Measurements from ENCODE around the gene CCDC60.
A peak's percentile ranks its signal among the peaks of the same experiment; 100 is the strongest.

The CCDC60 gene

DNA sequence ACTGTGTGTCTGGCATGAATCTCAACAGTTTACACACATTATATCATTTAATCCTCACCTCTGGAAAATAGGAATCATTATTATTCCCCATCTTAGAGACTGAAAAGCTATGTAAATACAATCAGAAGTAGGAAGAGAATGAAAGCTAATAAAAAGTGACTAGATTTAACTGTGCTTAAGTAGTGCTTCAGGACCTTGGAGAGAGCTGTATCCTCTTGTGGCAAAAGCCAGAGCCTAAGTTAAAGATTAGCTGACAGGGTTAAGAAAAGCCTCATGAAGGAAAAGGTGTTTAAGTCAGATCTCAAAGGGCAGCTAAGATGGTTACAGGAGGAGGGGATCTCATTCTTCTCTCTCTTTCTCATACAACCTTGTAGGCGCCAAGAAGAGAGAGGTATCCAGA is 193.7 kb downstream of the CCDC60 start:
- no peak for DNase-seq (ENCODE audit: low read depth in 2 of 2)

DNA sequence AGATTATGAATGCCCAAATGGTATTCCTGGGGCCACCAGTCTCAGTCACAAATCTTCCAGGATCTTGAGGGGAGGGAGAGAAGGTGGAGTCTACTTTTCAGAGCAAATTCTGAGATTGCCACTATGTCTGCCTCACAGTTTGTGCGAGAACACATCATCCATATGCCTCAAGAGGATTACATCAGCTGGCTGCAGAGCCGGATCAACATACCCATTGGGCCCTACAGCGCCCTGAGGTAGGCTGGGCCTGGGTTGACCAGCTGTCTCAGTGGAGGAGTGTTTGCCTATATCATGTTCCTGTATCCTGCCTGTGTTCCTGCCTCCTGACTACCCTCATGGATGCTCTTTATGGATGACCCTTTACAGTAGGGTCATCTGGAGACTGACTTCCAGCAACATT is 205.9 kb downstream of the CCDC60 start:
- DNase-seq (ENCODE audit: low read depth in 2 of 2): no peak

DNA sequence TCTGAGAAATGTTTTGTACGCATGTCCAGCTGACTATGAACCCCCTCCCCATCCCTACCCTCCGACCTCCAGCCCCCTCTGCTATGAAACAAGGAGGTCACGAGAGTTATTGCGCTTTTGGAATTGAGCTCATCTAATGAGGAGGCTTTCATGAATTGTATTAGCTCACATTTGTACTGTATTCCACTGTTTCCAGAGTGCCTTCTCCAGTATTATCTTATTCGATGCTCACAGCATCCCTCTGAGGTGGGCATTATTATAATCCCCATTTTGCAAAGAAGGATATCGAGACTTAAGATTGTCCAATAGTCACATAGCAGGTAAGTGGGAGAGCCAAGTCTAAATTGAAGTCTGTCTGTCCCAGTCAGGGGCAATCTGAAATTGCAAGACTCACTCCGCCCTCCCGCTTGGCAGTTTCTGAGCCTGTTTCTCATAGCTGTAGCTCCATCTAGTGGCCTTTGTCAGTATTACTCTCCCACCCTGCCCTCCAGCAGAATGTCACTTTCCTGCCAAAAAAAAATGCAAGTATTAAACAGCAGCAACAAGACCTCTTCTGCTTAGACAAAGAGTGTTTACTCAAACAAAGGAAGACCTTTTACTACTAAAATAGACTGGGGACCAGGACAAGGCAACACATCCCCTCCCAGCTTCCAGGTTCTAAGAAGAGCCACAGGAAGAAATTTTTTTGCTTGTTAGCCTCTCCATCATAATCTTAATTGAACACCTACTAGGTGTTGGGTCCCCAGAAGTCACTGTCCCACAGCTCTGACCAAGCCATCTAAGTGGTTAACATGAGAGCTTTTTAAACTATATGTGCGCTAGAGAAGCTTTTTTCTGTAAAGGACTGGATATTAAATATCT is 210.5 kb downstream of the CCDC60 start:
- peak in 1 of 2 donors; percentile 31 for DNase-seq (ENCODE audit: low read depth in 2 of 2)

DNA sequence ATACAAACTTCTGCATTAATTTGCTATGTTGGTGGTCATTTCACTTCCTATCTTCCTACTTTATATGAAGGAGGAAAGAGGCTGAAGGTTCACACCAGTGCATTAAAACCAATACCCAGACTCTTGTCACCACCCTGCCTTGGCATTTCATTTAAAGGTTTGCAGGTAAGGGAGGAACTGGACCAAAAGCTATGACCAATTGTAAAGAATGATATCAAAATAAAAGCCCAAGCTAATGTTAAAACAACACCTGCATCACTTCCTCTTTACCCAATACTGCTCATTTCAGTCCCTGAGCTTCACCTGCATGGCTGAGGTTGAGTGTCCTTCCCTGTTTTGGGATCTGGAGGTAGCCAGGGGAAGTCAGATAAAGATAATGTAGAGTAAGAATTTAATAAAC is 211.8 kb downstream of the CCDC60 start:
- DNase-seq (ENCODE audit: low read depth in 2 of 2): no peak

DNA sequence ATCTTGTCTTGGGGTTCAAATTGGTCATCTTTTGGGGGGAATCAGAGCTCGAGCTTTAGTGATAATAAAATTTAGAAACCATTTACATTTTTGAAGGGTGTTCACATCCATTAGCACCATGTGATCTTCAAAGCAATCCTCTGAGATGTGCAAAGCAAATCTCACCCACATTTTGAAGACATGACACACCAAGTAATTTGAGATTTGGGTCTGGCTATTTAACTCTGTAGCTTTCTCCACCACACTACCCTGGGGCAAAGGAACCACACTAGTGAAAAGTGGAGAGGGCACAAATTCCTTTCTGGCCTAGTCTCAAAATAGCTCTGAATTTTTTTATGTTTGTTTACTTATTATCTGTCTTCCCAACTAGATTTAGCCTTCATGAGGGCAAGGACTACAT is 212.5 kb downstream of the CCDC60 start:
- DNase-seq (ENCODE audit: low read depth in 2 of 2): no peak

DNA sequence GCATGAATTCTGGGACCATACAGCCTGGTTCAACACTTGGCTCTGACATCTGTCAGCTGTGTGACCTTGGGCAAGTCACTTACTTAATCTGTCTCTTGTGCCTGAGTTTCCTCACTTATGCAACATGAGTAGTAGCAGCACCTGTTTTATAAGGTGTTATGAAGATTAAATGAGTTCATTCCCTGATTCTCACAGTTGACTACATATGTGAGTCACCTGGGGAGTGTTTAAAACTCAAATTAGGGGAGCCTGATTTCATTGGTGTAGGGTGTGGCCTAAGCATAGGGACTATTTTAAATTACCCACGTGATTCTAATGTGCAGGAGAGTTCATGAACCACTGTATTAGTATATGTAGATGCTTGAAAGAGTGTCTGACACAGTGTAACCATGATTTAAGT is 222.3 kb downstream of the CCDC60 start:
- DNase-seq (ENCODE audit: low read depth in 2 of 2): no peak

DNA sequence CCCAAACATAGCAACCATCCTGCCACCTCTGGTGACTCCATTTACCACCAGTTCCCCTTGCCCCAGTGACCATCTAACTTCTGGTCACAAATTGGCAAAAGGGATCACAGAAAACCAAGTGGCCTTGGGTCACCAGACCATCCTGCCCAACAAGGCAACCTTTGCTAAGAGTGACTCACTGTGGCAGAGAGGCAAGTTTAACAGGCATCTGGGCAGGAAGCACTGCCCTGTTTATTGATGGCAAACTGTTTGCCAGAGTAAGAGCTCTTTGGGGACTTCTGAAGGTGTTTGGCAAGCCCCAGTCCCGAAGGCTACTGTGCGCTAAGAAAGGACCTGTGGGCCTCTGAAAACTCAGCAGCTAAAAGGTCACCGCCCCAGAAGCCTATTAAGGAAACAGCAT is 230.9 kb downstream of the CCDC60 start:
- no peak for DNase-seq (ENCODE audit: low read depth in 2 of 2)

DNA sequence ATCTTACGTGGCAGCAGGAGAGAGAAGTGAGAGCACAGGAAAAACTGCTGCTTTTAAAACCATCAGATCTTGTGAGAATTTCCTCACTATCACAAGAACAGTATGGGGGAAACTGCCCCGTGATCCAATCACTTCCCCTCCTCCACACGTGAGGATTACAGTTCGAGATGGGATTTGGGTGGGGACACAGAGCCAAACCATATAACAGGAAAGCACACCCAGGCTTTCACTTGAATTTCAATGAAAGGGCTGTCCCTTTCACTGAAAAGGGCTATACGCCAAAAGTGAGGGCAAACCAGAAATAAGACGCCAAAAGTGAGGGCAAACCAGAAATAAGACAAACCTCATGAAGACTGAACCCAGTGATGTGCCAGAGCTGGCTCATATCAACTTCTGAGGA is 236.2 kb downstream of the CCDC60 start:
- DNase-seq (ENCODE audit: low read depth in 2 of 2): no peak

DNA sequence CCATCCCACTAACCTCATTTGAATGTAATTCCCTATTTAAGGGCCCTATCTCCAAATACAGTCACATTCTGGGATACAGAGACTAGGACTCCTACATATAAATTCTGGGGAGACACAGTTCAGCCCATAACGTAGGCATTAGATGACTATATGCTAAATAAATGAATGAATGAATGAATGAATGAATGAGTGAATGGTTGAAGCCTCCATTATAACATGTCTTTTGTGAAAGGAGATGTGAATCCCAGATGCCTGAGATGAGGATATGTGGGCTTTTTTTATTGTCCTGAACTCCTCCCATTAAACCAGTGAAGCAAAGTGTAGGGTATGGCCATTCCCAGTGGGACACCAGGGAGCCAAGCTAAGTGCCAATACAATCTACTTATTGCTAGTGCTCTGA is 238.6 kb downstream of the CCDC60 start:
- no peak for DNase-seq (ENCODE audit: low read depth in 2 of 2)

DNA sequence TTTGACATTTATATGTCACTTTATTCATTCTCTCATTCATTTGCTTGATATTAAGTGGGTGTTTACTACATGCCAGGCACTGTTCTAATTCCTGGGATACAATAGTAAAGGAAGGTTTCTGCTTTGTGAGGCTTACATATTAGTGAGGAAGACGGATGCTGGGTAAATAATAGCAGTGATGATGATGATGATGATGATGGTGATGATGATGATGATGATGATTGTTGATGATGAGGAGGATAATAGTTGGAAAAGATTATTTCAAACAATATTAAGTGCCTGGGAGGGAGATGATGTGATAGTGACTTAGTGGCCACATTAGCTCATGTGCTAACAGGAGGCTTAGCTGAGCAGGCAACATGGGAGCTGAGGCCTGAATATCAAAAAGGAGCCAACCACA is 239.7 kb downstream of the CCDC60 start:
- DNase-seq (ENCODE audit: low read depth in 2 of 2): no peak

DNA sequence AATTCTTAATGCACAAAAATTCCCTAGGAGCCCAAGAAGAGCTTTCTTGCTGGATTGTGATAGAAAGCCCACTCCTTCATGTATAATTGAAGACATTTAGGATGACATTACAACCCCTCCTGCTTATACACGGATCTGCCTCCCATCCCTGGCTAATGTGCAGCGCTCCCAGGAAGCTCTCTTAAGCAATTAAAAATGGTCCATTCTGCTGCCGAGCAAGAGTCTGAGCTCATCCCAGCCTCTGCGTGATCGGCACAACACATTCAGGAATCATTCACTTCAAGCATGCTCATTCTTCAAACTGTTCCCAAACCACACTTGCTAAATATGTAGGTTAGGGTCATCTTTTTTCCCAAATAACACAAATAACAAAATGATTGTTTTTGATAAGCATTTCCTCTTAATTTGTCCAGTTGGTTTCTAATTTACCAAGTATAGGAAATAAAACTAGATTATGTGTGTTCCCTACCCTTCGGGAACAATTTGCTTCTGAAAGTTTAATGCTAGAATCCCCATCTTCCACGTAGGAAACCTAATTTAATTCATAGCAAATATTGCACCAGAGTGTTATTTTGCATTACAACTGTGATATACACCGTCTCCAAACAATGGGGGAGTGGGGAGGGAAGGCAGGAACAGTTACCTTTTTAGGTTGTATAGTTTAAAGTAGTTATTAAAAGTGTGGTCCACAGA is 241.7 kb downstream of the CCDC60 start:
- no peak for DNase-seq (ENCODE audit: low read depth in 2 of 2)

DNA sequence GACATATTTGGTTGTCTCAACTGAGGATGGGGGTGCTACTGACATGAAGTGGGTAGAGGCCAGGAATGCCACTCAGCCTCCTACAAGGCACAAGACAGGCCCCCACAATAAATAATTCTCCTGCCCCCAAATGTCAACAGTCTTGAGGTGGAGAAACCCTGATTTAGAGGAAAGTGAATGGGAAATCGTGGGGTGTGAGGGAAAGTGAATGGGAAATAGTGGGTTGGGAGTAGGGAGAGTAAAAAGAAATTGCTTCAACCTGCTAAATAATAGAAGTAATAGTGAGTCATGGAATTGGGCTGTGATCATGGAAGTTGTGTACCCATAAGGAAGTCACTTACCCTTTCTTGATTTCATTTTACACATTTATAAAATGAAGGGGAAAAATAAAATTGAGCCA is 242.4 kb downstream of the CCDC60 start:
- no peak for DNase-seq (ENCODE audit: low read depth in 2 of 2)

DNA sequence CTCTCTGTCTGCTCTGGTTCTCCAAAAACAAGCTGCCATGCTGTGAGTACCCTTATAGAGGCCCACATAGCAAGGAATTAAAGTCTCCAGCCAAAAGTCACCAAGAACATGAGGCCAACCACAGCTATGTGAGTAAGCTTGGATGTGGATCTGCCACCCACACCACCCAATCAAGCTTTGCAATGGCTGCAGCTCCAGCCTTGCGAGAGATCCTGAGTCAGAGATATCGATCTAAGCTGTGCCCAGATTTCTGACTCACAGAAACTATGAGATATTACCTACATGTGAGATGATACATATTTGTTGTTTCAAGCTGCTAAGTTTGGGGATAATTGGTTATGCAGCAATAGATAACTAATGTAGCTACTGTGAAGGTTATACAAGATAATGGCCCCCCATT is 243.6 kb downstream of the CCDC60 start:
- no peak for DNase-seq (ENCODE audit: low read depth in 2 of 2)

DNA sequence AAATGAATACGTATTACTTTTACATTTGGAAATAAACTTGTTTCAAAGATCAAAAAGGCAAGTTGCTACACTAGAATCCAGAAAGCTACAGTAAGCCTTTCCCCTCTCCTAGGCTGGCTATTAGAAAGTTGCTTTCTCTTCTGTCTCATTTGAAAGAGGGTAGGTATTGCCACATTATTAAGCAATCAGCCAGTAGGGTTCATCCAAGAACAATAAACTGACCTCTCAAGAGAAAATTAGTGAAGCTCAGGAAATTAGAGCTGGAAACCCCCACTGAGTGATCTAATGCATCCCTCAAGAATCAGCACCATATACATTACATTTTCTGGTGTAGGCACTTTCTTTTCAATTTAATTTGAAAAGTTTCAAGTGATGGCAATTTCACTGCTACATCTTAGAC is 254.6 kb downstream of the CCDC60 start:
- DNase-seq (ENCODE audit: low read depth in 2 of 2): no peak

DNA sequence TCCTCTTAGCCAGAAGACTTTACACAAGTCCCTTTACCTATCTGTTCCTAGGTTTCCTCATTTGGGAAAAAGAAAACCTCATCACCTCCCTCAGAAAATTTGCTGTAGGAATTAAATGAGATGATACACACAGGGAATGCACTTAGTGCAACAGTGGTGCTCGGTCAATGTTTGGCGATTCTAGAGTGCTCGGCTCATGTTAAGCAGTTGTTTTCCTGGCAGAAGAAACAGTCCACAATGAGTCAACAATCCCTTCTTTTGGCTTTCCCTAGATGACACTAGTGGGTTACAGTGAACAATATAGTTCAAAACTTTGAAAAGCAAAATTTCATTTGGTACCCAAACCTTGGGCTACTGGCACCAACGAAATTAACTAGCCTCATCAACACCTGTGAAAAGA is 255.1 kb downstream of the CCDC60 start:
- no peak for DNase-seq (ENCODE audit: low read depth in 2 of 2)

All from stimulated activated CD8-positive, alpha-beta memory T cell treated with anti-CD3 and anti-CD28 coated beads, Interleukin-15, amount 100 ng/mL, for 4 hours (primary cell).